ENCODE results near the gene AJAP1. TPM values are rescaled to one million over a fixed set of nuclear protein-coding genes. Genes with fewer than 3 reads are reported as not detected.

AJAP1 gene
- total and polyA plus RNA-seq, 10 of the 15 experiments (the other 5 are each of a cell fraction or from before 2014, with no cell fraction given) = not detected

DNA sequence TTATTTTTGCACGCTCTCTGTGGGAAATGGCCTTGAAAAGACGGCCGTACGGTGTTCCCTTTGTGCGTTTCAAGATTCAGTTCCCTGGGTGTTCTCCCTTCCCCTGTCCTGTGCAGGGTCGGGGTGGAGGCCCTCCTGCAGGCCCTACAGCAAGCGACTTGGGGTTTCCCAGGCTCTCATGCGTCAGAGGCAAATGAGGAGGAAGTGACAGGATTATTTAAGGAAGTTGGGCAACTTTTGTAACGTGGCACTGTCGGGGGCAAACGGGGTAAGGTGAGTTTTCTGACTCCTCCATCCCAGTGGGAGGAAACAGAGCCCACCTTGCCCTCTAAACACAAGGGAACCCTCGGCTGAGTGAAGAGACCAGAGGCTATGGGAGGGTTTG is 16.1 kb upstream of the AJAP1 start:
- Histone ChIP-seq H3K4me1 (ENCODE audit: control insufficient read depth, insufficient read depth, low read length) (no peaks in the 10 kb centered on the region), H3K36me3 (ENCODE audit: control insufficient read depth in 2 of 2, insufficient read depth in 2 of 2, low read length in 1 of 2) (no peaks in the 10 kb centered on the region), H3K27ac (ENCODE audit: control insufficient read depth, insufficient read depth) (no peak overlapping the region), H3K4me3 (no peak overlapping the region), H3K9me3 (replicated peaks; ENCODE audit: control insufficient read depth, insufficient read depth, low read length) (no peaks in the 10 kb centered on the region), H3K4me2 (ENCODE audit: control insufficient read depth, insufficient read depth) (no peak overlapping the region), H3K27me3 (replicated peaks in 1 of 2; ENCODE audit: control insufficient read depth in 2 of 2, insufficient read depth in 2 of 2, low read length in 1 of 2) (no peaks in the 10 kb centered on the region), H4K20me1 (ENCODE audit: control insufficient read depth, insufficient read depth) (no peaks in the 10 kb centered on the region), H2AFZ (ENCODE audit: control insufficient read depth, low read depth, low read length) (no peak overlapping the region), H3K9ac (ENCODE audit: control insufficient read depth, insufficient read depth, low read length) (no peak overlapping the region), H3K79me2 (ENCODE audit: control insufficient read depth, insufficient read depth, low read length) (no peaks in the 10 kb centered on the region)
- intact Hi-C loops (cut with micrococcal nuclease; ENCODE audit: unreplicated experiment) (no loop called here), in situ Hi-C loops (cut with MboI) (no loop called here)
- POLR2A ChIA-PET = no interaction called here
- CTCF ChIA-PET = no interaction called here
- no TSS peak for BruUV-seq (replicated peaks)
- TF ChIP-seq MYB (IDR thresholded peaks at IDR 0.05; ENCODE audit: borderline replicate concordance, low read depth, low read length) (no peak), KLF5 (IDR thresholded peaks at IDR 0.05; ENCODE audit: partially characterized antibody) (no peak), PML (IDR thresholded peaks at IDR 0.05; ENCODE audit: low read length) (no peak), SP1 (IDR thresholded peaks at IDR 0.05; ENCODE audit: low read depth, low read length) (no peak), IKZF2 (IDR thresholded peaks at IDR 0.05) (no peak), PAX8 (IDR thresholded peaks at IDR 0.05) (no peak), YY1 (IDR thresholded peaks at IDR 0.05; ENCODE audit: low read depth, low read length) (no peak), BACH1 (IDR thresholded peaks at IDR 0.05; ENCODE audit: borderline replicate concordance) (no peak), CBX3 (IDR thresholded peaks at IDR 0.05; ENCODE audit: borderline replicate concordance, low read depth) (no peak), KDM1A (IDR thresholded peaks at IDR 0.05; ENCODE audit: borderline replicate concordance) (no peak), SMAD5 (IDR thresholded peaks at IDR 0.05; ENCODE audit: low read depth) (no peak), RBBP5 (conservative IDR thresholded peaks at IDR 0.05) (no peak), SMAD1 (IDR thresholded peaks at IDR 0.05; ENCODE audit: low read depth, partially characterized antibody) (no peak), CREB1 (IDR thresholded peaks at IDR 0.05; ENCODE audit: low read depth) (no peak), HDAC2 (IDR thresholded peaks at IDR 0.05) (no peak), ETV6 (conservative IDR thresholded peaks at IDR 0.05 in 1 of 2, IDR thresholded peaks at IDR 0.05 in 1 of 2; ENCODE audit: borderline replicate concordance in 1 of 2, low read depth in 1 of 2) (no peak), CHD4 (IDR thresholded peaks at IDR 0.05) (no peak), WRNIP1 (IDR thresholded peaks at IDR 0.05; ENCODE audit: borderline replicate concordance, low read depth, low read length) (no peak)
- TF ChIP-seq, protein P1, sequence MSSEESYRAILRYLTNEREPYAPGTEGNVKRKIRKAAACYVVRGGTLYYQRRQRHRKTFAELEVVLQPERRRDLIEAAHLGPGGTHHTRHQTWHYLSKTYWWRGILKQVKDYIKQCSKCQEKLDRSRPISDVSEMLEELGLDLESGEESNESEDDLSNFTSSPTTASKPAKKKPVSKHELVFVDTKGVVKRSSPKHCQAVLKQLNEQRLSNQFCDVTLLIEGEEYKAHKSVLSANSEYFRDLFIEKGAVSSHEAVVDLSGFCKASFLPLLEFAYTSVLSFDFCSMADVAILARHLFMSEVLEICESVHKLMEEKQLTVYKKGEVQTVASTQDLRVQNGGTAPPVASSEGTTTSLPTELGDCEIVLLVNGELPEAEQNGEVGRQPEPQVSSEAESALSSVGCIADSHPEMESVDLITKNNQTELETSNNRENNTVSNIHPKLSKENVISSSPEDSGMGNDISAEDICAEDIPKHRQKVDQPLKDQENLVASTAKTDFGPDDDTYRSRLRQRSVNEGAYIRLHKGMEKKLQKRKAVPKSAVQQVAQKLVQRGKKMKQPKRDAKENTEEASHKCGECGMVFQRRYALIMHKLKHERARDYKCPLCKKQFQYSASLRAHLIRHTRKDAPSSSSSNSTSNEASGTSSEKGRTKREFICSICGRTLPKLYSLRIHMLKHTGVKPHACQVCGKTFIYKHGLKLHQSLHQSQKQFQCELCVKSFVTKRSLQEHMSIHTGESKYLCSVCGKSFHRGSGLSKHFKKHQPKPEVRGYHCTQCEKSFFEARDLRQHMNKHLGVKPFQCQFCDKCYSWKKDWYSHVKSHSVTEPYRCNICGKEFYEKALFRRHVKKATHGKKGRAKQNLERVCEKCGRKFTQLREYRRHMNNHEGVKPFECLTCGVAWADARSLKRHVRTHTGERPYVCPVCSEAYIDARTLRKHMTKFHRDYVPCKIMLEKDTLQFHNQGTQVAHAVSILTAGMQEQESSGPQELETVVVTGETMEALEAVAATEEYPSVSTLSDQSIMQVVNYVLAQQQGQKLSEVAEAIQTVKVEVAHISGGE (CRISPR knock-in tag; IDR thresholded peaks at IDR 0.05) = no peak
- TF ChIP-seq, protein P2, sequence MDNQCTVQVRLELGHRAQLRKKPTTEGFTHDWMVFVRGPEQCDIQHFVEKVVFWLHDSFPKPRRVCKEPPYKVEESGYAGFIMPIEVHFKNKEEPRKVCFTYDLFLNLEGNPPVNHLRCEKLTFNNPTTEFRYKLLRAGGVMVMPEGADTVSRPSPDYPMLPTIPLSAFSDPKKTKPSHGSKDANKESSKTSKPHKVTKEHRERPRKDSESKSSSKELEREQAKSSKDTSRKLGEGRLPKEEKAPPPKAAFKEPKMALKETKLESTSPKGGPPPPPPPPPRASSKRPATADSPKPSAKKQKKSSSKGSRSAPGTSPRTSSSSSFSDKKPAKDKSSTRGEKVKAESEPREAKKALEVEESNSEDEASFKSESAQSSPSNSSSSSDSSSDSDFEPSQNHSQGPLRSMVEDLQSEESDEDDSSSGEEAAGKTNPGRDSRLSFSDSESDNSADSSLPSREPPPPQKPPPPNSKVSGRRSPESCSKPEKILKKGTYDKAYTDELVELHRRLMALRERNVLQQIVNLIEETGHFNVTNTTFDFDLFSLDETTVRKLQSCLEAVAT (IDR thresholded peaks at IDR 0.05) = no peak
- no peak for ATAC-seq
- WGBS (ENCODE audit: insufficient coverage, insufficient replicate concordance, low lambda C conversion rate, missing lambda C conversion rate) = 15% methylated on average over 12 of the region's 12 CpGs
- DNase-seq (ENCODE audit: low read depth, low spot score) = no peak
- SMC1A ChIA-PET (ENCODE audit: uncharacterized antibody, unreplicated experiment) = no interaction called here
- RAD21 ChIA-PET (ENCODE audit: unreplicated experiment) = interaction anchor here (0.7 kb wide), 1 partner anchor 538 kb away, joined by 3 read pairs; no protein-coding TSS in a partner anchor
- FAIRE-seq = no peak
